GM12878 (cell line): ENCODE results near the gene TP53TG3.
"Not testable (repeated sequence)": the region's sequence is repeated elsewhere in the genome, so short reads cannot be mapped to it uniquely, and the experiment has no call there.

Source experiments
- CEBPB ChIP-seq, 2 experiments: fragments of 150-350 bp in 1 of 2; IDR thresholded peaks; 2 replicates each; pipeline ENCODE4 v1.6.1; 2012 to 2014; ENCODE audit warnings: low read depth in 2 of 2, low read length in 2 of 2, borderline replicate concordance in 1 of 2, inconsistent platforms in 1 of 2
- CHD1 ChIP-seq: IDR thresholded peaks from 2 replicates; pipeline ENCODE4 v1.6.1; 2012; ENCODE audit warnings: low read depth, low read length, improper control_type of control experiment
- EGR1 ChIP-seq, 2 experiments: IDR thresholded peaks; 1 replicate in 1 of 2; 2 replicates in 1 of 2; pipeline ENCODE4 v1.6.1; 2011 to 2012; ENCODE audit warnings: low read depth in 2 of 2, low read length in 2 of 2, borderline replicate concordance in 1 of 2, mild to moderate bottlenecking in 1 of 2, moderate library complexity in 1 of 2
- FOS ChIP-seq: IDR thresholded peaks from 3 replicates; pipeline ENCODE4 v1.6.1; 2011; ENCODE audit warnings: borderline replicate concordance; ENCODE audit not compliant: insufficient read length; ENCODE audit errors: extremely low read depth
- JUND ChIP-seq: IDR thresholded peaks from 2 replicates; pipeline ENCODE4 v1.6.1; 2012; ENCODE audit warnings: low read depth, mild to moderate bottlenecking, low read length, improper control_type of control experiment, moderate library complexity
- NBN ChIP-seq: fragments of 450-650 bp; IDR thresholded peaks from 2 replicates; pipeline ENCODE4 v1.6.1; 2016
- POLR2A ChIP-seq: IDR thresholded peaks from 2 replicates; pipeline ENCODE4 v1.6.1; 2011; ENCODE audit warnings: low read depth, mild to moderate bottlenecking, low read length
- POLR2AphosphoS2 ChIP-seq: IDR thresholded peaks from 2 replicates; pipeline ENCODE4 v1.6.1; 2011; ENCODE audit warnings: low read depth, mild to moderate bottlenecking, low read length, improper control_type of control experiment, moderate library complexity
- RB1 ChIP-seq: fragments of 450-650 bp; formaldehyde crosslinking; IDR thresholded peaks from 2 replicates; pipeline ENCODE4 v1.6.1; 2017; ENCODE audit warnings: mild to moderate bottlenecking, borderline replicate concordance
- SMARCA5 ChIP-seq: fragments of 450-650 bp; IDR thresholded peaks from 2 replicates; pipeline ENCODE4 v1.6.1; 2017; ENCODE audit warnings: mild to moderate bottlenecking
- TBL1XR1 ChIP-seq: IDR thresholded peaks from 2 replicates; pipeline ENCODE4 v1.6.1; 2012; ENCODE audit warnings: low read depth, low read length, improper control_type of control experiment
- TF ChIP-seq, protein P1 (sequence below), 3 experiments: IDR thresholded peaks in 2 of 3; conservative IDR thresholded peaks in 1 of 3; 2 replicates each; pipeline ENCODE4 v1.5.1; 2011; ENCODE audit warnings: low read depth in 3 of 3, low read length in 3 of 3, mild to moderate bottlenecking in 3 of 3, control low read depth in 2 of 3, moderate library complexity in 2 of 3, inconsistent platforms in 1 of 3, mixed read lengths in 1 of 3; ENCODE audit not compliant: control insufficient read depth in 2 of 3, insufficient read depth in 1 of 3; ENCODE audit errors: extremely low read depth in 1 of 3
- TF ChIP-seq, protein P2 (sequence below): fragments of 450-650 bp; IDR thresholded peaks from 2 replicates; pipeline ENCODE4 v1.6.1; 2017; ENCODE audit warnings: mild to moderate bottlenecking
- TF ChIP-seq, protein P3 (sequence below): IDR thresholded peaks from 2 replicates; pipeline ENCODE4 v1.6.1; 2011; ENCODE audit warnings: low read depth, low read length, improper control_type of control experiment, borderline replicate concordance

DNA sequence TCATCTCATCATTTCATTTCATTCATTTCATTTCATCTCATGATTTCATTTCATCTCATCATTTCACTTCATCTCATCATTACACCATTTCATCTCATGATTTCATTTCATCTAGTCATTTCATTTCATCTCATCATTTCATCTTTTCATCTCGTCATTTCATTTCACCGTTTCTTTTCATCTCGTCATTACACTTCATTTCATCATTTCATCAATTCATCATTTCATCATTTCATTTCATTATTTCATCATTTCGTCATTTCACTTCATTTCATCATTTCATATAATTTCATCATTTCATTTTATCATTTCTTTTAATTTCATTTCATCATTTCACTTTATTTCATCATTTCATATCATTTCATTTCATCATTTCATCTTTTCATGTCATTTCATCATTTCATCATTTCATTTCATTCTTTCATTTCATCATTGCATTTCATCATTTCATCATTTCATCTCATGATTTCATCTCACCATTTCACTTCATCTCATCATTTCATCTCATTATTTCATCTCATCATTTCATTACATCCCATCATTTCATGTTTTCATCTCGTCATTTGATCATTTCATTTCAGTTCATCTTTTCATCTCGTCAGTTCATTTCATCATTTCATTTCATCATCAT, 30.6 kb downstream of the TP53TG3 start:
- TF ChIP-seq POLR2A; TBL1XR1; NBN; EGR1 (IDR thresholded peaks at IDR 0.05; ENCODE audit: borderline replicate concordance in 1 of 2, low read depth in 2 of 2, low read length in 2 of 2); FOS; RB1; SMARCA5; POLR2AphosphoS2; CEBPB (IDR thresholded peaks at IDR 0.05; ENCODE audit: borderline replicate concordance in 1 of 2, low read depth in 2 of 2, low read length in 2 of 2); JUND; CHD1: not testable (repeated sequence)
- TF ChIP-seq, protein P1, sequence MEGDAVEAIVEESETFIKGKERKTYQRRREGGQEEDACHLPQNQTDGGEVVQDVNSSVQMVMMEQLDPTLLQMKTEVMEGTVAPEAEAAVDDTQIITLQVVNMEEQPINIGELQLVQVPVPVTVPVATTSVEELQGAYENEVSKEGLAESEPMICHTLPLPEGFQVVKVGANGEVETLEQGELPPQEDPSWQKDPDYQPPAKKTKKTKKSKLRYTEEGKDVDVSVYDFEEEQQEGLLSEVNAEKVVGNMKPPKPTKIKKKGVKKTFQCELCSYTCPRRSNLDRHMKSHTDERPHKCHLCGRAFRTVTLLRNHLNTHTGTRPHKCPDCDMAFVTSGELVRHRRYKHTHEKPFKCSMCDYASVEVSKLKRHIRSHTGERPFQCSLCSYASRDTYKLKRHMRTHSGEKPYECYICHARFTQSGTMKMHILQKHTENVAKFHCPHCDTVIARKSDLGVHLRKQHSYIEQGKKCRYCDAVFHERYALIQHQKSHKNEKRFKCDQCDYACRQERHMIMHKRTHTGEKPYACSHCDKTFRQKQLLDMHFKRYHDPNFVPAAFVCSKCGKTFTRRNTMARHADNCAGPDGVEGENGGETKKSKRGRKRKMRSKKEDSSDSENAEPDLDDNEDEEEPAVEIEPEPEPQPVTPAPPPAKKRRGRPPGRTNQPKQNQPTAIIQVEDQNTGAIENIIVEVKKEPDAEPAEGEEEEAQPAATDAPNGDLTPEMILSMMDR (IDR thresholded peaks at IDR 0.05 in 2 of 3, conservative IDR thresholded peaks at IDR 0.05 in 1 of 3; ENCODE audit: control insufficient read depth in 2 of 3, extremely low read depth in 1 of 3, insufficient read depth in 1 of 3, low read depth in 3 of 3, low read length in 3 of 3), result not testable (repeated sequence)
- TF ChIP-seq, protein P2, sequence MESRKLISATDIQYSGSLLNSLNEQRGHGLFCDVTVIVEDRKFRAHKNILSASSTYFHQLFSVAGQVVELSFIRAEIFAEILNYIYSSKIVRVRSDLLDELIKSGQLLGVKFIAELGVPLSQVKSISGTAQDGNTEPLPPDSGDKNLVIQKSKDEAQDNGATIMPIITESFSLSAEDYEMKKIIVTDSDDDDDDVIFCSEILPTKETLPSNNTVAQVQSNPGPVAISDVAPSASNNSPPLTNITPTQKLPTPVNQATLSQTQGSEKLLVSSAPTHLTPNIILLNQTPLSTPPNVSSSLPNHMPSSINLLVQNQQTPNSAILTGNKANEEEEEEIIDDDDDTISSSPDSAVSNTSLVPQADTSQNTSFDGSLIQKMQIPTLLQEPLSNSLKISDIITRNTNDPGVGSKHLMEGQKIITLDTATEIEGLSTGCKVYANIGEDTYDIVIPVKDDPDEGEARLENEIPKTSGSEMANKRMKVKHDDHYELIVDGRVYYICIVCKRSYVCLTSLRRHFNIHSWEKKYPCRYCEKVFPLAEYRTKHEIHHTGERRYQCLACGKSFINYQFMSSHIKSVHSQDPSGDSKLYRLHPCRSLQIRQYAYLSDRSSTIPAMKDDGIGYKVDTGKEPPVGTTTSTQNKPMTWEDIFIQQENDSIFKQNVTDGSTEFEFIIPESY, result not testable (repeated sequence)
- TF ChIP-seq, protein P3, sequence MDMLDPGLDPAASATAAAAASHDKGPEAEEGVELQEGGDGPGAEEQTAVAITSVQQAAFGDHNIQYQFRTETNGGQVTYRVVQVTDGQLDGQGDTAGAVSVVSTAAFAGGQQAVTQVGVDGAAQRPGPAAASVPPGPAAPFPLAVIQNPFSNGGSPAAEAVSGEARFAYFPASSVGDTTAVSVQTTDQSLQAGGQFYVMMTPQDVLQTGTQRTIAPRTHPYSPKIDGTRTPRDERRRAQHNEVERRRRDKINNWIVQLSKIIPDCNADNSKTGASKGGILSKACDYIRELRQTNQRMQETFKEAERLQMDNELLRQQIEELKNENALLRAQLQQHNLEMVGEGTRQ, result not testable (repeated sequence)
